GM21528 (cell line): ENCODE results near the gene ZFYVE21.

Experiments
- ATAC-seq: cut with Tn5 transposase; IDR thresholded peaks from one replicate; pipeline ENCODE4 v1.9.1; 2021; ENCODE audit warnings: mild to moderate bottlenecking, moderate library complexity; ENCODE audit not compliant: unreplicated experiment, low FRiP score

The ZFYVE21 gene

DNA sequence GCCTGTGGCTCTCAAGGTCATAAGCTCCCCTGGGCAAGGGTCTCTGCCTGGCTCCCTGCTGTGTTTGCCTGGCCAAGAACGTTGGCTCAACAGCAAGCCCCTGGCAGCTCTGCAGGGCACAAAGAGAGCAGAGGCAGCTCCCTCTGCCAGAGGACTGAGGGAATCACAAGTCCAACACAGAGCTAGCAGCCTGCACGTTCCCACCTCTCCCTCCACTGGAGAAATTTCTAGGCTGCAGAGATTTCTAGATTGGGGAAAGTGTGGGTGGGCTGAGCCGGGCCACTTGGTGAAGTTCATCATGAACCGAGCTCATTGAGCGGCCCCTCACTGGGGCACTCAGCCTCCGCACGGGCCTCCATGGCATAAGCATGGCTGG, 19.8 kb downstream of the ZFYVE21 start:
- ATAC-seq = no peak

DNA sequence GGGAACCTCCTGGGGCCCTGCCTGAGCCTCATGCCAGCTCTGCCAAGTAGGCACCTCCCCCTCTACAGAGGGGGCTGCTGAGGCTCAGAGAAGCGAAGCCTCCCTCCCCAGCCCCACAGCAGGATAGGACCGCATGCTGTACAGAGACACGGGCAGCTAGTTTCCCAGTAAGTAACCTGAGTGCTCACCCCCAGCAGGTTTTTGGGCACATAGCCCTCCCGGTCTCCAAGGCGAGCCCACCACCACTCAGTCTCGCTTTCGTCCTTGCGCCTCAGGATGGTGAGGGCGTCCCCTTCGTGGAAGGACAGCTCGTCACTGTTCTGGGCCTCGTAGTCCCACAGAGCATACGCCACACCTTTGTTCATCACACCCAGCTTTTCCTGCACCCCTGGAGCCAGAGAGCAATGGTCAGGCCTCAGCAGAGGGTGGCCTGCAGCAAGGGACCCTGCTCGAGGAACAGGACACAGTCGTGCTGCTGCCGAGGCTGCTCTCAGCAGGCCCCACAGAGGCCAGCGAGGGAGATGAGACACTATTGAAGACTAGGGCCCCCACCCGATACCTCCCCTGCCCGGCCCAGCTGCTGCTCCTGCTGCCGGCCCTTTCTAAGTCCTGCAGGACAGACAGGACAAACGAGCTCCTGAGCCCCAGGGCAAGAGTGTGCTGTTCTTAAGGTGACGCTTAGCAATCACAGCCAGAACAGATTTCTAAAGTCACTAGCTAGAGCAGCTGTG, 20.4 kb downstream of the ZFYVE21 start:
- no peak for ATAC-seq

DNA sequence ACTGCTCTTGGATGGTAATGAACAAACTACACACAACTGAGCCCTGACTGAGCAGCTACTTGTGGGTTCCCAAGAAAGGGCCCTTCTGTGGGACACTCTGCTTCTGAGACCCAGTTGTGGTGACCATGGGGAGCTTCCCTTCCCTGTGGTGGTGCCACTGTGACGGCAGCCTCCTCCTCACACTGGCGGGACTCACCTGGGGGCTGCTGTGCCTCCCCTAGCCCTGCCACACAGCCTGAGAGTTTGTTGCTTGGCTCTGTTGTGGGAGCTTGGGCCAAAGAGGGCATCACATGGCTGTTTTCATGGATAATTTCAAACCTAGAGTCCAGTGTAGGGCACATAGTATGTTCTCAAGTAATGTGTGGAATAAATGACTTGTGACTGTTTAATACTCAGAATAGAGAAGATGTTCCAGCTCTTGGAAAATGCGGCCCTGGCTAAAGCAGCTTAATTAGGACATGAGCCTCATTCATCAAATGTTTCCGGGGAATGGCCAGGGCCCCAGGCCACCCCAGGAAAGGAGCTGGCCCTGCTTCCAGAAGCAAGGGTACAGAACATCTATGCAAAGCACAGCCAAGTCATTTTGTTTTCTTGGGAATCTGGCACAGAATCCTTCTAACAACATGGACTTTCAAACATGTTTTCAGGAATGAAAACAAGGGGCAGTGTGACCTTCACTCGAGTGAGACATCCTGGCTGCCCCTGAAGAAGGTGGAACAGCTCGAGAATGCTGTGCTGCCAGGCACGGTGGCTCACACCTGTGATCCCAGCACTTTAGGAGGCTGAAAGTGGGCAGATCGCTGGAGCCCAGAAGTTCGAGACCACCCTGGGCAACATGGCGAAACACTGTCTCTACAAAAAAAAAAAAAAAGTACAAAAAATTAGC, 21.2 kb downstream of the ZFYVE21 start:
- ATAC-seq = no peak

DNA sequence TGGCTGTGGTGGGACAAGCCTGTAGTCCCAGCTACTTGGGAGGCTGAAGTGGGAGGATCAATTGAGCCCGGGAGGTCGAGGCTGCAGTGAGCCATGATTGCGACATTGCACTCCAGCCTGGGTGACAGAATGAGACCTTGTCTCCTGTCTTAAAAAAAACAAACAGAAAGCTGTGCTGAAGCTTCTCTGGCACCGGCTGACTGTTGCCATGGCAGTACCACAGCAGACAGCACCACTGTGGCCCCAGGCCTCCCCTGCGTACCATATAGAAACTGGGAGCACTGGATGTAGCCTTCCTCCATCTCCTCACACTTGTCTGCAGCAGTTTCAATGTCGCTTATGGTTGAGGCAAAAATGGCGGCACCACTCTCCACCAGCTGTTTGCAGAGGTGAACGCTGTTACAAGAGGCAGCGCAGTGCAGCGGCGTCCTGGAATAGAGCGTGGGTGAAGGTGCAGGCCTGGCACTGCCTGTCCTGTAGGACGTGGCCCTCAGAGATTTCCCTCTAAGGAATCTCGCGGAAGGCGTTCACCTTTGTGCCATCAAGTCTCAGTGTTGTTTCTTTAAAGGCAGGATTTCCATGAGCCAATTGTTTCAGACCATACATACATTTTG, 21.9 kb downstream of the ZFYVE21 start:
- ATAC-seq = no peak

DNA sequence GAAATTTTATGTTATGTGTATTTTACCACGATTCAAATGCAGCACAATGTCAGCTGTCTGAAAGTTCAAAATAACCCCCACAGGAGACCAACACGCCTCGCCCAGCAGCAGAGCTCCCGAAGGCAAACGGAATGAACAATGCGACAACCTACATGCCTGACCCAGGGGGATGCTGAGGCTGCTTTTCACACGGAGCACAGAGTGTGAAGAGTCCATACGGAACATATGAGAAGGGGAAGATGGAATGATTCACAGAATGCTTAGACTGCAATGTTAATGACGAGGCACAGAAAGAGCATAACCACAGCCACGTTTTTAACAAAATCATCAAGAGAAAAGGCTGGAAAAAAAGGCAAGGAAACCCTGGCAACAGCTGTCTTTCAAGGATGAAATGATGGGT, 22.6 kb downstream of the ZFYVE21 start:
- ATAC-seq = no peak

DNA sequence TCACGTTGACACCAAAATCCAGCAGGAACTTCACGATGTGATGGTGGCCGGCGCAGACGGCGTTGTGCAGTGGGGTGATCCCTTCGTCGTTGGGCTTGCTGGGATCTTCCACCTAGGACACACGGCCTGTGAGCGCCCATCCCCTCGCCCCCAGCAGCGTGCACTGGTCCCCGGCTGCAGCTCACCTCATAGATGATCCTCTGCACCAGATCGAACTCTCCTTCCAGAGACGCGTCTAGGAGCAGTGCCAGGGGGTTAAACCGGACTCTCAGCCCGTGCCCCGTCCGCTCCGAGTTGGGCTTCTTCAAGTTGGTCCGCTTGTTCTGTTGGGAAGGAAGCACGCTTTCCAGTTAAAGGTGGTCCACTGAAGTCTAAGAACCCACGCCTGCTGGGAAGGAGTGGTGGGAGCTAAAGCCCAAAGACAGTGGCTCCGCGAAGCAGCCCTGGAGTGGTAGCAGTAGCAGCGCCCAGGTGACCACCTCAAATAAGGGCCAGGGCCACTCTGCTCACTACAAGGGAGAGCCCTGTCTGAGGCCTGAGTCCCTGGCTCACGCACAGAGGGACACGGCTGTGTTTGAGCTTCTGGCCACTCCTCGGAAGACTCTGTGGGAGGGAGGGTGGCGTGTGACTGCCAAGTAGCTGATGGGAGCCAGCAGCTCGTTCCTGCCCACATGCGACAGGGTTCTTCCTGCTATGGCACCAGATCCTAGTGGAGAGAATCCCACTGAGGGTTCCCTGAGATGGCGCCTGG, 23.3 kb downstream of the ZFYVE21 start:
- ATAC-seq = no peak

DNA sequence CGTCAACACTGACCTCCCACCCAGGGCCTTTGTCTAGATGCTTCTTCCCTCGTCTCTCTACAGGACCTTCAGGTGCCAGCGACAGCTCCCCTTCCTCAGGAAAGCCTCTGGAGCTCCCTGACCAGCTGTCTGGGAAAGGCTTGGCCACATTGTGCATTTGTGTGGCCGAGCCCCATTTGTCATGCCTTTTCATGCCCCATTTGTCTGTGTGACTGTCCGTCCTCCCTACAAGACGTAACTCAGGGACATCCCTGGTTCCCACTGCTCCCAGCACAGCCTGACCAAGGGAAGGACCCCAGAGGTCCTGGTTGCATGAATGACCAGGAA, 23.8 kb downstream of the ZFYVE21 start:
- no peak for ATAC-seq

DNA sequence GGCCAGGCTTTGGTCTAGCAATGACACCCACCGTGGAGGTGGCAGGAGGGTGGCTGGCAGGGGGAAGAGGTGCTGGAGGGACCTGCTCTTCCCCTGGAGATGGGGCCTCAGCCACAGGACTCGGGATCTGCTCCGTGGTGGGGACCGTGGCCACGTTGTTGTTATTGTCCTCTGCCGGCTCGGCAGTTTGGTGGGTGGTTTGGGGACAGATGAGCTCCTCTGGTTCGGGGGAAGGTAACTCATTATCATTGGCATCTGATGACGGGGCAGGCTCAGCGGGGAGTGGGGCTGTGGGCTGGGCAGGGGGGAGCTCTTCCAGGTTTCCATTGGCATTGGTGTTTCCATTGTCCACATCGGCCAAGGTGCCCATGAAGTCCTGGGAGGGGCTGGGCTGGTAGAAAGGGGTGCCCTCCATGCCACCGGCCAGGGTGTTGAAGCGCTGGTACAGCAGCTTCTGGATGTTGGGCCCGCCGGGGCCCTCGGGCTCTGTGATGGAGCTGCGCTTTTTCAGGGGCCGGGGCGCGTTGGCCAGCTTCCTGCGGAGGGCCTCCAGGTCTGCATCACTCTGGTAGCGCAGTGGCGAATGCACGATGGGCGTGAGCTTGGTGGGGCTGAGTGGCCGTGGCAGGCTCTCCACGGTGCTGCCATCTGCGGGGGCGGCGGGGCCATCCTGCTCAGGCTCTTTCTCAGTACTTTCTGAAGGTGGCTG, 24.3 kb downstream of the ZFYVE21 start:
- no peak for ATAC-seq

DNA sequence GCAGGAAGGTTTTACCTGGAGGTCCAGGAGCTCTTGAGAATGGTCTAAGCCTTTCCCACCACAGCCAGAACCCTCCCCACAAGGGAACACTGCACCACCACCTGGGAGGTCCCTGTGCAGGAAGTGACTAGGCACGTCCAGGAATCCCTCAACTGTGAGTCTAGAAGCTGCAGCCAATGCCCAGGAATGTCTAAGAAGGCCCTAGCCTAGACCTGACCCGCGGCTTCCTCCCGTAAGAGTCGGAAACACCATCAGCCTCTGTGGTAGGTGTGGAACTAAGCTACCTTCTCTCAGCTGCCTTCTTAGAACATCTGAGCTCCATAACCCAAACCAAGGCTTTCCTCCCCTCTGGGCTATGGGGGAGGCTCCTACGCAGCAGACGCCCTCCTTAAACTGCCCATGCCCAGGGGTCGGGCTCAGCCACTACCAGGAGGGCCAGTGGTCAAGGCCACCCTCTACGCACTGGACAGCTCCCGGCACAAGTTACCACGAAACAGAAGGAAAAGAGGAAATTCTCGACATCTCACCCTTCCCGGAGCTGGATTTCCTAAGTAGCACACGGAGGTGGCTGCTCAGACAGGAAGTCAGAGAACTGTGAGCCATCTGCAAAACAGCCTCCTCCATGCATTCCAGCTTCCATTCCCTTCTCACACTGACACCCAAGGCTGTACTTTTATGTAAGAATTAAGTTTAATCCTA, 25.5 kb downstream of the ZFYVE21 start:
- no peak for ATAC-seq

DNA sequence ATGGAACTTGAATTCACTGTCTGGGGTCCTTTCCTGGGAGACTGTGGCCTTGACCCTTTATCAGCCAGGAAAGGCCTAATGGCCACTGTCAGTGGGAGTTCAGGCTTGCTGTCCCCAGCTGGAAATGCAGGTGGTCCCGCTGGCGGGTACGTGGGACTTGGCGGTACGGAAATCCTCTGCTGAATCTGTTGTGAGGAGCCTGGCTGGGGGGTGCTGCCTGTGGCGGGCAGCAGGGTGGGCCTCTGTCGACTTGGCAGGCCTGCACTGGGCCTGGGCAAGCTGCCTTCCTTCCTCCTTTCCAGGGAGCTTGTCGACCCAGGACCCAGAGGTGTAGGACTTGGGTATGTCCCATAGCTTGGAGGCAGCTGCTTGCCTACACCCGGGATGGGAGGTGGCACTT, 26.3 kb downstream of the ZFYVE21 start:
- ATAC-seq = no peak

DNA sequence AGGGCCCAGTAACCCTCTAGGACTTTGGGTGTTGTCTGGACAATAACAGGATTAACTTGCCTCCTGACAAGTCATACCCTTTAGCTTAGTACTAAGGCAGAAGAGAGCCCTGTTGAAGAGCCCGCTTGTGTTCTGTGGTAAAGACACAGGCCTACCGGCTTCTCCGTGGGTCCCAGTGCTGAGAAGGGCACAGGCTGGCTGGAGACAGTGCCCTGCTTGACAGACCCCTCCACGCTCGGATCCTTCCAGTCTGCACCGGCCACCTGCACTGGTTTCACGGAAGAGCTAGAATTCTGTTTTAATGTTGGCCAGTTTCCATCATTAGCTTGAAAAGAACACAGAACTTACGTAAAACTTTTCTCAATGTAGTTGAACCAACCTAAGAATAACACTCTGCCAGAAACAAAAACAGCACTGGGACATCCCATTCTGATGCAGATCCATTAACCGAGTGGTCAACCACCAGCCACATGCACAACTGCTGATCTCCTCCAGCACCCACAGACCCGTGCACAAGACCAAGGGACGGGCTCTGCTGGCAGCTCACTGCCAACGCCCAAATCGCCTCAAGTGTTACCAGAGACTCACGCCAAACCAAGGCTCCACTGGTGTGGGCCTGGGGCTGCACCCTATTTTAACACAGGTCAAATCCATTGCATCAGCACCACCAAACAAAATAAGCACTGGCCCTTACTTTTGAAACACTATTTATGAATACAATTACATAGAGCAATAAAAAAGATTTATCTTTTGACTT, 27.1 kb downstream of the ZFYVE21 start:
- no peak for ATAC-seq

DNA sequence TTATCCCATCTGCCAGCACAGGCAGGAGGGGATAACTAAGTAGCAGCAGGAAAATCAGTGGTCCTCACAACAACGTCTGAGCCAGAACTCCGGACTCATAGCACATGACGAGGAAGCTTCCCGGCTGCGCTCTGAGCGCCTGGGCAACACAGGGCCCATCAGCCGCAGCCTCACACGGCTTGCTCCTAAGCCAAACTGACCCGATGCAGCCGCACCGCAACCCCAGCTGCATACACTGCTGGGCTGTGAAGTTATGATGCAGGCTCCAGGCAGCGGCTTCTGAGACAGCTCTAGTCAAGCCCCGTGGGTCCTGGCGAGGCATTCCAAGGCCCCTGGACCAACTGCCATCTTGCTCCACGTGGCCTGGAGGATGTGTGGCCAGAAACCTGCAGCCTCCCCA, 28.1 kb downstream of the ZFYVE21 start:
- ATAC-seq = no peak

DNA sequence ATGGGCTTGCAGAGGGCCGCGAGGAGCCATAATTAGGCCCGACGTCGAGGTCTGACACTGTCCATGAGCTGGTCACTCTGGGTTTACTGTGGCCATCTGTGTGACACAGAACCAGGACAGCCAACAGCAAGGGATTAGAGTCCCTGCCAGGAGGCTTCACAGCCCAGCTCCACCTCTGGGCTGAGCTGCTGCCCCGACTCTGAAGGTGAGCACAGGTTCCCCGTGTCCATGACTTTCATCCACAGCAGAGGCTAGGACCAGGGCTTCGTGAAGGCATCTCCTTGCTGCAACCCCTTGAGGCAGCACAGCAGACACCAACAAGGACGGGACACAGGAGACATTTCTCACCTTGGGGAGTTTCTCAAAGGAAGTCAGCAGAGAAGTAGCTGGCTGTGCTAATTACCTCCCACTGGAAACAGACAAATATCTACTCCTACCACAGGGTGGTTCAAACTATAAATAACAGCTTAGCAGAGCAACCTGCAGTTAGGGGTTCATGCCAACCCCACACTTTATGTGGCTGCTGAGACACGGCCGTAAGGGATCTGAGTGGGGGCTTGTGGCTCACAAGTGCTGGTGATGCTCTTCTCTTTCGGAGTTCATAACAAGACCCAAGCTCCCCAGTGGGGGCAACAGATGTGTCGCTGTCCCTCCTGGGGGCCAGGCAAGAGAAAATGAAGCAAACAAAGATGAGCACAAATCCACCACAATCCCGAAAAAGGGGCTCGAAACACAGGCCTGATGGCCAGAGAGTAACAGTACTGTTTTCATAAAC, 29.2 kb downstream of the ZFYVE21 start:
- ATAC-seq = no peak

DNA sequence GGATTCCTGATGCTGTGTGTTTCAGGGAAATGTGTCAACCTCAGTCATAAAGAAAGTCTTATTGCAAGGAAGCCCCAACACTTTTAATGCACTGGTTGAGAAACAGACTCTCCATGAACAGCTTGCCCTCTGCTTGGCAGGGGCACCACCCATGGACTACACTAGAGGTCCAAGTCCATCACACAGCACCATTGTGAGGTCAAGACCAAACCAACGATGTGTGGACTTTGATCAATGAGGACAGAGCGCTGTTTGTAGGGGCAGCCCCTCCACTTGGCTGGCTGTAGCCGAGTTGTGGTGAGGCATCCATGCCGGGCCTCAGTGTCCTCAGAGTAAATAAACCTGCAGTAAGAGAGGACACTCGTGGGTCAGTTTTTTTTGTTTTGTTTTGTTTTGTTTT, 29.8 kb downstream of the ZFYVE21 start:
- no peak for ATAC-seq

DNA sequence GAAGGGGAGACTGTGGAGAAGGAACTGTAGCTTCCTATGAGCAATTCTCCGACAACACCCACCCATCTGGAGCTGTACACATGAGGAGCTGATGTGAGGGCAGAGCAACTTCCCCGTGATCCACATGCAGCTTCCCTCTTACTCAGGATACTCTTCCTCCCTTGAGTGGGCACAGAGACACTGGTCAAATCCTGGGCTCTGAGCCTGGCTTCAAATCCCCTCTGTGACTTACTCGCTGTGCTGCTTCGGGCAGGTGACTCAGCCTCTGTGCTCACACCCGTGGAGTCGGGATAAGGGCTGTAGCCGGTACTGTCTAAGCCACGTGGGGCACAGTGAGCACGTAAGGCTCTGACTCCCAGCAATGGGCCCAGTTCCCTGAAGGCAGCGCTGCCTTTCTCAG, 31.1 kb downstream of the ZFYVE21 start:
- ATAC-seq = no peak

DNA sequence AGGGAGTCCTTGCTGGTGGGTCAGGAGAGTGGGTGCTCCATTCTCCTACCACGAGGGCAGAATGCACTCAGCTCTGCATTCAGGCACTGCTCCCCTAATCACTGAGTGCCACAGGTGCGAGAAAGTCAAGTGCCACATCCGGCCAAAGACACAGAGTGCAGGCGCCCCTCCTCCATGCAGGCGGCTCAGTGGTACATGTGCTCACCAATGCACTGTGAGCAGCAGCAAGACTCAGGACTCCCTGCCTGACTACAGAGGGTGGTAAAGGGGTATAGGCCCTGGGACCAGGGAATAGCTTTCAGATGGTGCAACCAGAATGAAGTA, 32.9 kb downstream of the ZFYVE21 start:
- no peak for ATAC-seq

DNA sequence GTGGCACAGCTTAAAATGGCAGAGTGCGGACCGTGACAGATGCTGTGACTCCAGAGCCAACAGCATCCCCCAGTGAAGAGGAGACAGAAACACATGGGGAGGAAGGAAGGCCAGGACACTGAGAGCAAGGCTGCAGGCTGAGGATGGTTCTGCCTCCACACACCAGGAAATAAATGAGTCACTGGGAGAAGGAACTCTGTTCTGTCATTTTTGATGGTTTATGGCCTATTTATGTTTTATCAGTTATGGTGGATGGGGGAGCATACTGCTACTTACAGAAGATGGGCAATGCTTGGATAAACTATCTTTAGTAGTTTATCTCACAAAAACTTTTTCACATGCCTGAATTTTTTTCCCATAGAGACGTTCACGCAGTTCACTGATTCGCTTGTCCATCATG, 33.8 kb downstream of the ZFYVE21 start:
- ATAC-seq = no peak

DNA sequence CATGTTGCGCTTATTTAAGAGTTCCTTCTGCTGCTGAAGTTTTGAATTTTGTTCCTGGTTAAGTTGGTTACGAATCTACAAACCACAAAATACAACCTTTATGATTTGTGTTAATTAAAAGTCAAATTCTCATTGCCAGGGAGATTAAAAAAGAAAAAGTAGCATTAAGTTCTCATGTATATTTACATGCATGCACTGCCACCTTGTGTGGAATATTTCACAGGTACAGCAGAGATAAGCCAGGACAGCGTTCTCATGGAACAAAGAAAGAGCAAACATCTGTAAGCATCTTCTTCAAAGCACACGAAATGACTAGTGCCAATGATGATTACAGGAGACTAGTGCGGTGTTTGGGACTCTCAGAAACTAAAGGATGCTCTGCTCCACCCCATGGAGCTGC, 34.2 kb downstream of the ZFYVE21 start:
- no peak for ATAC-seq

DNA sequence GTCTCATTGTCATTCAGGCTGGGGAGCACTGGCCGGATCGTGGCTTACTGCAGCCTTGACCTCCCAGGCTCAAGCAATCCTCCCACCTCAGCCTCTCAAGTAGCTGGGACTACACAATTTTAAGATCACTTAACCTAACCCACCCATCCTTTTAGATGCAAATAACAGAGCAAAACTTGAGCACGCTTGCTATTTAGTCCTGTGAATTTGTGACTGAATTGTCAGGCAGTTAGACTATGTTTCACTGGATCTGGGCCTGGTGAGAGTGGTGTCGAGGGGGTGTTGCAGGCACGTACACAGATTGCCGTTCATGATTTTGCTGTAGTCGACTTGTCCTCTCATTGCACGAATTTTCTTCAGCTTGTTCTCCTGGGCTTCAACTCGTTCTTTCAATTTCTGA, 38.2 kb downstream of the ZFYVE21 start:
- ATAC-seq = no peak
